NCI-H146 treated with DMSO at 0.1 percent for 48 hours (cell line): ENCODE data around the gene AJAP1.

Experiments
- DNase-seq: peaks from one replicate; lab custom pipeline; 2025; ENCODE audit not compliant: unreplicated experiment; lab: John Stamatoyannopoulos, UW

Gene AJAP1

DNA sequence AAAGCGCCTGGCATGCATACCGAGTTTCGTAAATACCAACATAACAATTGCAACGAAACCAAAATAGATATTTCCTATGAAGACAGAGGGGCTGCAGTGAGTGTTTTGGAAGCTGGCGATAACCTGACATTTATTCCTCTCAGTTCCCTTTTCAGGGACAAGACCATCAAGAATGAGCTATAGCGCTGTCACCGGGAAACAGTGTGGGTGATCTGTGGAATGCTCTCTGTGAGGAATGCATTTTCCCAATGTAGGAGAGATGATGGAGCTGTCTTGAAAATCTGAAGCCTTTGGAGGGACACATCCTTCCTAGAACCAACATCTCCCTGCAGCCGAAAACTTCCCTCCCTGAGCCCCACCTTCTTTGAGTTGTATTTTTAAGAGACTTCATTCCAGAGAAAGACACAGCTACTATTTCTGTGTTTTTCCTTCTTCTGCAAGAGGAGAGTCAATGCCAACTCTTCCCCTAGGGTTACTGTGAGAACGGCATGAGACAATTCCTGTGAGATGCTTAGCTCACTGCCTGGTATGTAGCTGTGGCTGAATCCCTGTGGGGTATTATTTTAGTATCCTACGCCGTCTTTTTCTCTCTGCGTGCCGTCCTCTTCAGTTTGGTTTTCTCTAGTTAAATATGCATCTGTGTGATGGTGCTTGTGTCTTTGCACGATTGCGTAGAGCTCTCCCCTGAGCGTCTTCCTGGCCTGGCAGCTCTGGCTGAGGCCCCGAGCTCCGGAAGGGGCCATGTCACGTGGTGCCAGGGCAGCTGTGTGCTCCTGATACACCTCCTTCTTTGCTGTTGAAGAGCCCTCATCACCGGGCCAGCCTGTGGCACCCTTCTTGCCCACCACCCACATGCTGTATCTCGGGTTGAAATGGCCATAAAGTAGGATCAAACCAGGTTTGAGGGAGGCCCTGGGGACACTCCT, 45.2 kb downstream of the AJAP1 start:
- no peak for DNase-seq

DNA sequence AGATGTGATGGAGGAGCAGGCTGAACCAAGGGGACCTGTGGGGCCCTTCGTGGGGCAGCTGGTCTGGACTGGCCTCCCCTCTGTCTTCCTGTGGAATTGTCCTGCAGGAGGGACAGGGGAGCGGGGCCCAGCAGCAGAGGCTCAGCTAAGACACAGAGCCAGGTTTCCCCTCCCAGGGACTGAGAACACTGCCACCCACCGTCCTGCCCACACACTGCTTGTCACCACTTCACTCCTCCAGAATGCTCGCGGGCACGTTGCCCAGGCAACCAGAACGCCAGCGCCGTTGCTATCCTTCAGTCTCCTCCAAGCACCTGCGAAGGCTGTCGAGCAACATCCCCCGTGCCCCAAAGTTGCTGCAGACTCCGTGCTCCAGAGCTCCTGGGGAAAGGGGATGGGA, 46.4 kb downstream of the AJAP1 start:
- no peak for DNase-seq

DNA sequence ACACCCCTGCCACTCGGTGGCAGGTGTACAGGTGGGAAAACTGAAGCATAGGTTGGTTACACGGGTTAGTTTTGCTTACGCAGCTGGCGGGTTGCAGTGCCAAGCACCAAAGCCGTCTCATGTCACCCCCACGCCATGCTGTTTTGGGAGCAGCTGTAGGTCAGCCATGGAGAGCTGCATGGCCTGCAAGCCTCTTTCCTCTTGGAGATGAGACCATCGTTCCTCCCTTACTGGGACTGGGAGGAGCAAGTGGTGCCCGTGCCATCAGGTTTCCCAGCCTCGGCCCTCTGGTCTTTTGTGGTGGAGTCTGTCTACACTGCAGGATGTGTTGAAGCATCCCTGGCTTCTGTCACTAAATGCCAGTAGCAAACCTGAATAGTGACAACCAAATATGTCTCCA, 46.9 kb downstream of the AJAP1 start:
- DNase-seq = no peak

DNA sequence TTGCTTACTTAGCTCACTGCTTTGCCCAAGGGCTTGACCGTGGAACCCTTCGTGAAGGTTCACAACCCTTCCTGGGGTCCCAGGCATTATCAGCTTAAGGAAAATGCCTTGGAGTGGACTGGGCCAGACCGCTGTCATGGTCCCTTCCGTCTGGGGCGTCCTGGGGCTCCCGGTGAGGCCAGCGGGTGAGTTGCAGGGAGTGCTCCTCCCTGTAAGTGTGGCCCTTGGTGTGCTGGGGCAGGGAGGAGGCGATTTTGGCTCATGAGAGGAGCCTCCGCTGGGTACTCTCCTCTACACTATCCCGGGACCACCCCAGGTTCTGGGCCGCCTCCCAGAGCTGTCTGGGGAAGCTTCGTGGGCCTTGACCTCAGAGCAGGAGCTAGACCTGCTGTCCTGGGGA, 48.1 kb downstream of the AJAP1 start:
- DNase-seq = no peak

DNA sequence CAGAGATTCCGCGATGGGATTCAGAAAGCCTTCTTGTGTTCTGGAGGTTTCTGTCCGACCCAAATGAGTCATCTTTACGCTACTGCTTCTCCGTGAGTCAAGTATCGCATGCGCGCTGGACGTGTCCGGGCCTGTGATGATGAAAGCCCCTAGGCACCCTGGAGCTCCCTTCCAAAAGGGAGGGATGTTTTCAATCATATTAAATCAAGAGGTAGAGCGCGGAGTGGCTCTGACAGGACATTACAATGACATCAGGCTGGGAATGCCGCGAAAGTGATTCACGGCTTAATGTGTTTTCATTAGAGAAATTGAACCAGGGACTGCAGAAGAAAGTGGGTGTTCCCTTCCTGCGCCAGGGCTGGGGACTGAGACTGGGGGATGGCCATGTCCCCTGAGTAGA, 48.5 kb downstream of the AJAP1 start:
- DNase-seq = no peak

DNA sequence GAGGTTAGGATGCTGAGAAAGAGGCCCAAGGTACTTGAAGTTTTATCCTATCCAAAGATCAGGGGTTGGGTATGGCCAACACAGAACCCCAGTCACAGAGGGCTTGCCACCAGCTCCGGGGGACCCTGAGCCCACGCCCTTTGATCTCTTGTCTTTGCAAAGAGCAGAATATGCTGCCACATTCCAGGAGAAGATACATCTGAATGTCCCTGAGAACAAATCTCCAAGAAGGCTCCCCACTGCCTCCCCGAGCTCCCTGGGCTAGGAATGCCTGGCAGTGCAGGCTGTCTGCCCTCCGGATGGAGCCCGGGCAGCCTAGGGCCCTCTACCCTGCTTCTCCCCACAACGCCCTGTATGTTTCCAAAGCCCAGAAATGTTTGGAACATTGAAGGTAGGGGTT, 49.2 kb downstream of the AJAP1 start:
- DNase-seq = no peak

DNA sequence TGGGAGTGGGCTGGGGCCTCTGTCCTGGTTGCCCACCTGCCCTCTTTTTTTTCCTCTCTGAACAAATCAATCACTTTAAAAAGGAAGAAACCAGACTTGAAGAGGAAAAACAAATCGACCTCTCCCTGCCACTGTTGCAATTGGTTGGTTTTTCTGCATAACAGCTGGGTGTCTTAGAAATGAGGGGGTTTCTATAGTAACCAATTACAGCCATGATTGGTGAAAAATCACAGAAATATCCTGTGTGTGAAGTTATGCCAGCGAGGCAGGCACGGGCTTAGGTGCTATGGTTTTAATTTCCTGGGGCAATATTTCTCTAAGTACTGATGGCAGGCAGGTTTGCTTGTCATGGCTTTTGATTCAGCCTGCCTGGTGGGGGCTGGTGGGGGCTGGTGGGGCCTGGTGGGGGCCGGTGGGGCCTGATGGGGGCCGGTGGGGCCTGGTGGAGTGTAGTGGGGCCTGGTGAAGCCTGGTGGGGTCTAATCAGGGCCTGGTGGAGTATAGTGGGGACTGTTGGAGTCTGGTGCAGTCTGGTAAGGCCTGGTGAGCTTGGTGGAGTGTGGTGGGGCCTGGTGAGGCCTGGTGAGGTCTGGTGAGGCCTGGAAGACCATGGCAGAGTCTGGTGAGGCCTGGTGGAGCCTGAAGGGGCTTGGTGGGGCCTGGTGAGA, 54.6 kb downstream of the AJAP1 start:
- DNase-seq = no peak

DNA sequence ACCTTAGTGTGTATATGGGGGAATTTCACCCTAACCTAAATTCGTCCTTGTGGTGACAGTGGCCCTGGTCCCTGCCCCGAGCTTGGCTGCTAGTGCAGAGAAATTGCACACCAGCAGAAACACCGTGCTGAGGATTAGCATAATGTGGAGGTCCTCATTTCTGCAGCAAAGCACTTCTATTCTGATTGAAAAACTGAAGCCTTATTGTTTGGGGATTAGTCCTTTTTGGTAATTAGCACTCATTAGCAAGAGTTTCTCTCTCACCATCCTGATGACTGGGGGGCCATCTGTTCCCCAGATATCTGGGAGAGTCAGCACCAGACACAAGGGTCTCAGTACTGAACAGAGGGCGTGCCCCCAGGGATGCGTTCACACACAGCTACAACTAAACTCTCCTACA, 55.2 kb downstream of the AJAP1 start:
- DNase-seq = no peak

DNA sequence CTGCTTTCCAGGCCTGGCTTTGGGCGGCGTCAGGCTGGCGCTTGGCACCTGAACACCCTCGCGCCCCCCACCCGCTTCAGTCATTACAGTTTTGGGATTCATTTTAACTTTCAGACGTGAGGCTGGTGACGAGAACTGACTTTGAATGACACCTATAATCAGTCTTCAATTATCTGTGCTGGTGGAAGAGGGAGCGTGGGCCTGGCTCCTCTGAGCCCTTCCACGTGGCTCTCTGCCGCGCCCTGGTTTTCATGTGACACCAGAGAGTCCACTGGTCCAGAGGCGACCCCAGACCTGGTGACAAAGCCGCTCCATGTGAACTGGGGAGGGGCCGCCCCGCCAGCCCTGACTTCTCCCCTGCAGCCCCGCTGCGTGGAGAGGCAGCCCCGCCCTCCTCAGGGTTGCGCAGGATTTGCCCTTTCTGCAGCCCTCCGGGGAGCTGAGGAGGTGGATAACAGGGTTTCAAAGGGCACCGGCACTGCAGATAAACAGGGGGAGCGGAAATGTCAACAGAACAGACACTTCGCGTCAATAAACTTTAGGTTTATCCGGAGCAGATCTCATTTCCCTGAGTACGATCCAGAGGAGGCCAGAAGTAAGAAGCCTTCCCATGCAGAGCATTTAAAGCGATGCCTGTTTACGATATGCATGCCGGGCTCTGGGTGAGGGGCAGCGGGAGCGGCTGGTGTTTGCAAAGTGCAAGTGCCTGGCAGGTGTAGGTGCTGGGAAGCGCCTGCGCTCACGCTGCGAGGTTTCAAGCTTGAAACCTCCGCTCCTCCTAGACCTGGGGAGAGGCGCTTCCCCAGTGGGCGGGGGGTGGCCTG, 56.4 kb downstream of the AJAP1 start:
- no peak for DNase-seq

DNA sequence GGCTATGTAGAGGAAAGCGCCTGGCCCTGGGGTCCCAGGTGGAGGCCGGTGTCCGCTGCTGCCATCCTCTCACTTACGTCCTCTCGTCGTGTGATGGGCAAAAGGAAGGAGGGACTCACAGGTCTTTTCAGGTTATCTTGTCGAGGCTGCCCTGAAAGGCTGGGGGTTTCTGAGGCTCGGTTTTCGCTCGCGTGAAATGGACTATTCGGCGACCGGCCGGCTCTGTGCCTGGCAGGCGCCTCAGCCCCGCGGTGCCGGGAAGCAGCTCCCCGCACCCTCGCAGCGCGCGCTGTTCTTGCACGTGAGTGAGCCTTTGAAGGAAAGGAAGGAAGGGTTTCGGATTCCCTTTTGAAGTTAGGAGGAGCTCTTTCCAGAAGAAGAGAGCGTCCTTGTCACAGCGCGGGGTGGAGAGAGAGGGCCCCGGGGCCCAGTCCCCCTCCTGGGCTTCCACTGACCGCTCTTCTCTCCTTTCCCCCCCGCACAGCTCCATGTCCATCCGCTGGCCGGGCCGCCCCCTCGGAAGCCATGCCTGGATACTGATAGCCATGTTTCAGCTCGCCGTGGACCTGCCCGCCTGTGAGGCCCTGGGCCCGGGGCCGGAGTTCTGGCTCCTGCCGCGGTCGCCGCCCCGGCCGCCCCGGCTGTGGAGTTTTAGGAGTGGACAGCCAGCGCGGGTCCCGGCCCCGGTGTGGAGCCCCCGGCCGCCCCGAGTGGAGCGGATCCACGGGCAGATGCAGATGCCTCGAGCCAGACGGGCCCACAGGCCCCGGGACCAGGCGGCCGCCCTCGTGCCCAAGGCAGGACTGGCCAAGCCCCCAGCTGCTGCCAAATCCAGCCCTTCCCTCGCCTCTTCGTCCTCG, 57.2 kb downstream of the AJAP1 start:
- no peak for DNase-seq

DNA sequence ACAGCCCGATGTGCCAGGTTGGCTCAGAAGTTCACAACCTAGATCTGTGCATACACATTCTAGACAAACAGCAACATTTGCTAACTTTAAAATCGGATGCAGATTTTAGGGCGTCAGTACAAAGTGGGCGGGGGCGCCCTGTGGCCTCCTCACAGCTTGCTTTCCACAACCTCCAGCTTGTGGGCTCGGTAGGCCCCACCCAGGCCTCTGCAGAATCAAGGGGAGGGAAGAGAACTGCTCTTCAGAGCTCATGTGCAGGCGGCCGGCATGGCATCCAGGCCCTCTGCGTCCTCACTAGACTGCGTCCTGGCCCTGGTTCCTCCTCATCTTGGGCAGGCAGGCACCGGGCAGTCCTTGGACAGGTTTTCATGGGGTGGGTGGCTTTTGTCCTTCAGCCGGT, 59.3 kb downstream of the AJAP1 start:
- DNase-seq = no peak

DNA sequence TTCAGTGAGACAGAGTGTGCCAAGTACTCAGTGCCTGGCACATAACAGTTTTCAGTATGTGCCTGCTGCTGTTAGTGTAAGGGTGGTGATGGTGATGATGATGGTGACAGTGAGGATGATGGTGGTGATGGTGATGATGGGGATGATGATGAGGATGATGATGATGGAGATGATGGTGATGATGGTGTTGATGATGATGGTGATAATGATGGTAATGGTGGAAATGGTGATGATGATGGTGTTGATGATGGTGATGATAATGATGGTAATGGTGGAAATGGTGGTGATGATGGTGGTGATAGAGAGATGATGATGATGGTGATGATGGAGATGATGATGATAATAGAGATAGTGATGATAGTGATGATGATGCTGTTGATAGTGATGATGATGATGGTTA, 62.0 kb downstream of the AJAP1 start:
- DNase-seq = no peak

DNA sequence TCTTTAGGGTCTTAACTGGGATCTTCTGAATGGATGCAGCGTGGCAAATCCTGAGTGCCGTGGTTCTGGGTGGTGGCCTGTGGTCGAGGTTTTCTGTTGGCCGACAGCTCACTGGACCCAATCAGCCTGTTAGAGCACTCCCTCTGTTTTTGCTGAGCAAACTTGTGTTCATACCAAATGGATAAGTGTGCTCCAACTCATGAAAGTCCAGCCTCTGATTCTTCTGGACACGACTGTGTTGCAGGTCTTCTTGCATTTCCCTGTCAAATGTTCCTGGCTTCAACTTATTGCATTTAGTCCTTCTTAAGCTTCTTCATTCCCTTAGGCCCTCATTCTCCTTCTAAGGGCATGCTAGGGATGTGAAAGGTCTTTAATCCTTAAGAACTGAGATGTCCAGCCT, 63.7 kb downstream of the AJAP1 start:
- no peak for DNase-seq

DNA sequence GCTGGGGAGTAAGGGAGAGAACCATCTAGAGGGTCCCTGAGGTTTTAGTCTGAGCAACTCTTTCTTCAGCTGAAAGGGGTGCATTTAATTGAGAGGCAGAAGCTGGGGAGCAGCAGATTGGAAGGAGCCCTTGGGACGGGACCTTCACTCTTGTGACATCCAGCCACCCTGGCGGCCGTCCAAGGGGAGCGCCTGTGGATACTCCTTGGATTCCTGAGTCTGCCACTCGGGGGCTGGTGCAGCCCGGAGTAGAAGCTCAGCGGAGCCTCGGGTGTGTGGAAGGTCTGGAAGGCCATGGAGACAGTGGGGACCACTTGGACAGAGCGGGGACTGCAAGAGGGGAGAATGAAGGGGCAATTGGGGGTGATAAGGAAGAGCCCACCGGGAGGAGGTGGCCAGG, 68.7 kb downstream of the AJAP1 start:
- DNase-seq = no peak

DNA sequence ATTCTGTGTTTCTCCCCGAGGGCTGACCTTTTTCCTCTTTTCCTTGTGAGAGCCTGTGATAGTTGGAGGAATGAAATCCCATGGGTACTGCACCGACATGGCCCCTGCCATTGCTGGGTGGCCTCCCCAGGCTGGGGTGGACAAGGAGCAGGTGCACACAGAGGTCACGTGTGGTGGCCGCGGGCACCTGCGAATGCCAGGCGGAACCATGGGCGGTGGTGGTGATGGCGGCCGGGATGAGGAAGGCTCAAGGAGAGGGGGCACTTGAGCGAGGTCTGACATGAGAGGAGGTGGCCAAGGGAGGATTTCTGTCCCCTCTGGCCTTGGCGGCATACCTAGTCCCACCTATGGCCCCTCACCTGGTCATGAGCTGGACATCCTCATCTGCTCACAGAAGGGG, 69.6 kb downstream of the AJAP1 start:
- no peak for DNase-seq

DNA sequence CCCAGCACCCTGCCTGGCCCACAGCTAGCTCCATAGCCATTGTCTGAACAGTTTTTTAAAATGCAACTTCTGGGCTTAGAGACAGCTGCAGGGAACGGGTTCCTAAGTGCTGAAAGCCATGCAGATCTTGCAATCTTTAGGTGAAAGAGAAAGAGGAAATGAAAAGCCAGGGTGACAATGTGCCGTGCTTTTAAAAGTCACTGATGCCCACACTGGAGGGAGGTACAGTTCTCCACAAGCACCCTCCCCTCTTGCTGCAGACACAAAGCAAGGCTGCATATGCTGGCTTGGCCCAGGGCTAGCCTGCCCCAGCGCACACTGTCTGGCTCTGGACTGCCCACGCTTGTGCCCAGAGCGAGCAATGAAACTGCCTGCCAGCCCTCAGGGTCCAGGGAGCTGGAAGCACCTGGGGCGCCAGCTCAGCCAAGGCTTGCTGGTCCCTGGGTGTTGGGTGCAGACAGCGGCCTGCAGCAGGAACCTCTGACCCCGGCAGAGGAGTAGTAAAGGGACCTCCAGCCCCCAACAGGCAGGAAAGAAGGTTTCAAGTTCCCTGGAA, 70.4 kb downstream of the AJAP1 start:
- DNase-seq = no peak

DNA sequence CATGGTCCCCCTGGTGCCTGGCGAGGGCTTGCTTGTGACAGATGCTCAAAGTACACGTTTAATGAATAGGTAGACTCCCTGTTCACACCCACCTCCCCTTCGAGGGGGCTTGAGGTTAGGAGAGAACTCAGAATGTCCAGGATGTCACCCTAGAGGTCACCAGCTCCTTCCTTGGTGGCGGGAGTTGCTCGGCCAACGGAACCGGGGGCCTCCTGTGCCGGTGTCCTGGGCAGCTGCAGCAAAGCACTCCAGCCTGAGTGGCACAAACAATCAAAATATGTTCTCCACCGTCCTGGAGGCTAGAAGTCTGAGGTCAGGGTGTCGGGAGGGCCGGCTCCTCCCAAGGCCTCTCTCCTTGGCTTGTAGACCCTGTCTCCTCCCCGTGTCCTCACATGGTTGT, 71.0 kb downstream of the AJAP1 start:
- DNase-seq = no peak

DNA sequence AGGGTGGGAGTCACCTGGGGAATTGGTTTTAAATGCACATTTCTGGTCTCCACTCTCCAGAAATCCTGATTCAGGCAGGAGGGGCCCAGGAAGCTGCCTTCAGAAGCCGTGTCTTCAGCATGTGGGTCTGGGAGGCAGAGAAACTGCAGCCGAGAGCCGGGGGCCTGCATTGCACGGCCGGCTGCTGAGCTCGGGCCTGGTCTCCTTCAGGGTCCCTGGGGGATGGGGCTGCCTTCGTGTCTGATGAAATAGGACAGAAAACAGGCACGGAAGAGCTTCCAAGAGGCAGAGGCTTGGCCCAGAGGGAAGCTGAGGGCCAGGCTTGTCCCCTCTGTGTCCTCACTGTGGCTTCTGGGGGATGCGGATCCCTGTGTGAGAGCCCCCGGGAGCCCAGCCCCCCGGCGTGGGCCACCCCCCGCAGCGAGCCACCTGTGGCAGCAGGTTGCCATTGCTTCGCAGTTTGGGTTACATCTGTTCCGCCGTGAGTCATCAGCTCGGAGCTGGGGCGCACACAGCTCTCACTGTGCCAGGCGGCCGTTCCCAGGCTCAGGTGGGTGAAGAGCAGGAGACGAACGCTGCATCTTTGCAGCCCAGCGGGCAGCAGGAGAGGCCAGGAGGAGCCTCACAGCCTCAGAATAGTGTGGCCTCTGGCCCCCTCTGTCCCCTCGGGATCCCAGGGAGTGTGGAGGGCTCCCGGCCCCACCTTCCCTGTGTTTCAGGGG, 72.4 kb downstream of the AJAP1 start:
- DNase-seq = no peak

DNA sequence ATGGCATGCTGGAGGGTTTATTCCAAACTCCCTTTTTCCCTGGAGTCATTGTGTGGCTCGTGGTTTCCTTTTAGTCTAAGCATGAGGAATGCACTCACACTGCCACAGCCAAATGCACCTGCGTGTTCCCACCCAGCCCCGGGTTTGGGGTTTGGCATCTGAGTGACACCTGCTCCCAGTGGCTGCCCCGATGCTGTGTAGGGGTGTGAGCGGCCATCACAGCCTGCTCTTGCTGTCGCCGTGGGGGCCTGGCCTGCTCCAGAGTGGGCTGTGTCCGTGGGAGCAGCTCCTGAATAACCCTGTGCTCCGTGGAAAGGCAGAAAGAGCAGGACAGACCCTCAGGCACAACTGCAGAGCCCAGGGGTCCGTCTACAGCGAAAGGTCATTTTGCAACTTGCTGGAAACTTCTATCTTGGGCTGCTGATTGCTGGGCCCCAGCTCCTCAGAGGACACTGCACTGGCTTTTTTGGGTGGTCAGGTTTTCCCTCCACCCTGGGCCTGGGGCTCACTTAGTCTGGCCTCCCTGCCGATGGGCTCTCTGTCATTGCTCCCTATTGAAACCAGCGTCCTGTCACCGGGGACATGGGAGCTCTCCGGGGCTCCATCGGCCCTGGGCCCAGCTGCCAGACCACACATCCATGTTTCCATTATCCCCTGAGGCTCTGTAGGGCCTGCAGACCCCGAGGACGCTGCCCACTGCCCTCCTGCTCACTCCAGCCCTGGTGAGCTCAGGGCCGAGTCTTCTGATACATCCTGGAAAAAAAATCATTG, 74.1 kb downstream of the AJAP1 start:
- no peak for DNase-seq
